ENCODE results near the gene PICK1. TPM values are rescaled to one million over a fixed set of nuclear protein-coding genes. Genes with fewer than 3 reads are reported as not detected.

PICK1 gene
- total and polyA plus RNA-seq, 2 of the 13 experiments (the other 11 are each of a cell fraction or from before 2014, with no cell fraction given) = 19.3 to 25.3 TPM

DNA sequence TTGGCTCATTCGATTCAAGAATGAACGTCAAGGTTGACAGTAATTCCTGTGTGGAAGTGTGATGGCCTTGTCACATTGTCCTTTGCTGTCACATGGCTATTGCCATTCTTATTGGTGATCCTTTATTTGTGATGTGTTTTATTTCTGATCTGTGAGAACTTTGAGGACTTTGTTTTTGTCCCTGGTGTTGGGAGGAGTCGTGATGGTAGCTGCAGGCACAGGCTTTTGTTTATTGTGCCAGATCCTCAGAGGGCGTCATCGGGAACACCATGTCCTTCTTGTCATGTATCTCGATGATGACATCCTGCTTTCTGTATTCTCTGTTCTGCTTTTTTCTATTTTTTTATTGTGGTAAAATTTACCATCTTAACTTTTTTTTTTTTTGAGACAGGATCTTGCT, 5.6 kb downstream of the PICK1 start:
- CTCF ChIA-PET (ENCODE audit: low intra/inter-chr PET ratio, low total read pairs) = no interaction called here
- no peak for ATAC-seq
- no peak for FAIRE-seq
- no peak for TF ChIP-seq DNMT3B (CRISPR knock-in tag; conservative IDR thresholded peaks at IDR 0.05)
- TF ChIP-seq, protein P1, sequence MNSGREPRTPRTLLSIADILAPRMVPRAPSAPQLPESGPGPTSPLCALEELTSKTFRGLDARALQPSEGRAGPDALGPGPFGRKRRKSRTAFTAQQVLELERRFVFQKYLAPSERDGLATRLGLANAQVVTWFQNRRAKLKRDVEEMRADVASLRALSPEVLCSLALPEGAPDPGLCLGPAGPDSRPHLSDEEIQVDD (CRISPR knock-in tag; IDR thresholded peaks at IDR 0.05; ENCODE audit: borderline replicate concordance) = no peak
- no peak for TF ChIP-seq TEF (CRISPR knock-in tag; IDR thresholded peaks at IDR 0.05)
- no peak for TF ChIP-seq ZNF547 (CRISPR knock-in tag; IDR thresholded peaks at IDR 0.05)
- TF ChIP-seq, protein P2, sequence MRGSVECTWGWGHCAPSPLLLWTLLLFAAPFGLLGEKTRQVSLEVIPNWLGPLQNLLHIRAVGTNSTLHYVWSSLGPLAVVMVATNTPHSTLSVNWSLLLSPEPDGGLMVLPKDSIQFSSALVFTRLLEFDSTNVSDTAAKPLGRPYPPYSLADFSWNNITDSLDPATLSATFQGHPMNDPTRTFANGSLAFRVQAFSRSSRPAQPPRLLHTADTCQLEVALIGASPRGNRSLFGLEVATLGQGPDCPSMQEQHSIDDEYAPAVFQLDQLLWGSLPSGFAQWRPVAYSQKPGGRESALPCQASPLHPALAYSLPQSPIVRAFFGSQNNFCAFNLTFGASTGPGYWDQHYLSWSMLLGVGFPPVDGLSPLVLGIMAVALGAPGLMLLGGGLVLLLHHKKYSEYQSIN (CRISPR knock-in tag; IDR thresholded peaks at IDR 0.05; ENCODE audit: borderline replicate concordance) = no peak
- TF ChIP-seq ZNF383 (CRISPR knock-in tag; IDR thresholded peaks at IDR 0.05; ENCODE audit: borderline replicate concordance) = no peak
- TF ChIP-seq ZNF33A (CRISPR knock-in tag; IDR thresholded peaks at IDR 0.05; ENCODE audit: borderline replicate concordance) = no peak
- TF ChIP-seq AFF4 (CRISPR knock-in tag; IDR thresholded peaks at IDR 0.05) = no peak
- TF ChIP-seq, protein P3, sequence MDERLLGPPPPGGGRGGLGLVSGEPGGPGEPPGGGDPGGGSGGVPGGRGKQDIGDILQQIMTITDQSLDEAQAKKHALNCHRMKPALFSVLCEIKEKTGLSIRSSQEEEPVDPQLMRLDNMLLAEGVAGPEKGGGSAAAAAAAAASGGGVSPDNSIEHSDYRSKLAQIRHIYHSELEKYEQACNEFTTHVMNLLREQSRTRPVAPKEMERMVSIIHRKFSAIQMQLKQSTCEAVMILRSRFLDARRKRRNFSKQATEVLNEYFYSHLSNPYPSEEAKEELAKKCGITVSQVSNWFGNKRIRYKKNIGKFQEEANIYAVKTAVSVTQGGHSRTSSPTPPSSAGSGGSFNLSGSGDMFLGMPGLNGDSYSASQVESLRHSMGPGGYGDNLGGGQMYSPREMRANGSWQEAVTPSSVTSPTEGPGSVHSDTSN (CRISPR knock-in tag; IDR thresholded peaks at IDR 0.05) = no peak
- no peak for TF ChIP-seq NAIF1 (CRISPR knock-in tag; IDR thresholded peaks at IDR 0.05; ENCODE audit: borderline replicate concordance)
- TF ChIP-seq CEBPZ (IDR thresholded peaks at IDR 0.05; ENCODE audit: low read length) = no peak
- no peak for TF ChIP-seq NPAS2 (CRISPR knock-in tag; IDR thresholded peaks at IDR 0.05; ENCODE audit: borderline replicate concordance)

More for the DNA sequence above, 5.6 kb downstream of the PICK1 start:
- H4K20me1 ChIP-seq (ENCODE audit: insufficient read depth, low read length) = no peaks in the 10 kb centered on the region
- no peak overlapping the region for H3K9ac ChIP-seq (ENCODE audit: insufficient read depth, low read depth, low read length)
- no peak overlapping the region for H3K27ac ChIP-seq (ENCODE audit: extremely low read length, insufficient read depth, low read length)
- no peak overlapping the region for H2AFZ ChIP-seq (ENCODE audit: low read length)
- H3K4me1 ChIP-seq (ENCODE audit: insufficient read depth, low read length) = peaks cover 10% of the 10 kb centered on the region
- H3K79me2 ChIP-seq (ENCODE audit: insufficient read depth, low read length) = no peaks in the 10 kb centered on the region
- in situ Hi-C loops (cut with HindIII; ENCODE audit: extremely low pct_ligation_motif_present, low pct_unique_long_range_greater_than_20kb) = no loop called here
- no peak for DNase-seq (ENCODE audit: low spot score)
- BruUV-seq (replicated peaks) = no TSS peak
- 94% methylated on average over 6 of the region's 6 CpGs for WGBS (ENCODE audit: low lambda C conversion rate)
- H3K9me3 ChIP-seq (ENCODE audit: low read length) = no peaks in the 10 kb centered on the region
- H3K27me3 ChIP-seq (ENCODE audit: control insufficient read depth in 1 of 2, insufficient read depth in 2 of 2, low read length in 2 of 2) = no peaks in the 10 kb centered on the region
- no peak overlapping the region for H3K4me3 ChIP-seq (replicated peaks in 1 of 3; ENCODE audit: insufficient read depth in 1 of 3, low read depth in 2 of 3, low read length in 3 of 3)
- no peak overlapping the region for H3K4me2 ChIP-seq (ENCODE audit: low read depth, low read length)
- POLR2A ChIA-PET = no interaction called here
- peaks cover 17 to 37% of the 10 kb centered on the region in 2 experiments for H3K36me3 ChIP-seq (replicated peaks in 1 of 2; ENCODE audit: control insufficient read depth in 1 of 2, insufficient read depth in 2 of 2, low read length in 2 of 2)
- intact Hi-C loops (cut with micrococcal nuclease; ENCODE audit: unreplicated experiment) = no loop called here

Data from HepG2 (cell line).